HG02840 (cell line): Measurements from ENCODE around the gene BNIP2.
"Not testable (repeated sequence)": the region's sequence is repeated elsewhere in the genome, so short reads cannot be mapped to it uniquely, and the experiment has no call there.

Experiments used
- ATAC-seq: cut with Tn5 transposase; IDR thresholded peaks from one replicate; pipeline ENCODE4 v1.9.1; 2021; ENCODE audit warnings: mild to moderate bottlenecking, moderate library complexity, moderate number of reproducible peaks; ENCODE audit not compliant: unreplicated experiment, low FRiP score

Gene BNIP2

GRCh38 chr15:59688782-59689625 lies at the start of gene BNIP2:
Gene BNIP2, minus strand, starts transcription at chr15:59689320. Its CDS starts 6,863 bp downstream, at chr15:59682457.
- peak; percentile 77 for ATAC-seq

GRCh38 chr15:59738676-59739075 lies 49.6 kb upstream of the BNIP2 start:
- no peak for ATAC-seq

- ATAC-seq: no peak
These were observed 47.1 kb upstream of the BNIP2 start for GRCh38 chr15:59736181-59736580.

- ATAC-seq: no peak
These were observed 36.0 kb upstream of the BNIP2 start for GRCh38 chr15:59725151-59725486.

GRCh38 chr15:59723687-59724346 lies 34.7 kb upstream of the BNIP2 start:
- ATAC-seq: no peak

GRCh38 chr15:59722476-59722875 lies 33.4 kb upstream of the BNIP2 start:
- no peak for ATAC-seq

GRCh38 chr15:59722037-59722436 lies 32.9 kb upstream of the BNIP2 start:
- ATAC-seq: no peak

- no peak for ATAC-seq
These were observed 32.3 kb upstream of the BNIP2 start for GRCh38 chr15:59721411-59721810.

GRCh38 chr15:59713177-59713576 lies 24.1 kb upstream of the BNIP2 start:
- ATAC-seq: no peak

- ATAC-seq: no peak
These were observed 22.5 kb upstream of the BNIP2 start for GRCh38 chr15:59711451-59712243.

GRCh38 chr15:59707619-59708018 lies 18.5 kb upstream of the BNIP2 start:
- ATAC-seq: no peak

- ATAC-seq: no peak
These were observed 15.1 kb upstream of the BNIP2 start for GRCh38 chr15:59703979-59704796.

- ATAC-seq: no peak
These were observed 13.2 kb upstream of the BNIP2 start for GRCh38 chr15:59702351-59702750.

- no peak for ATAC-seq
These were observed 12.8 kb upstream of the BNIP2 start for GRCh38 chr15:59701880-59702279.

- no peak for ATAC-seq
These were observed 10.8 kb upstream of the BNIP2 start for GRCh38 chr15:59699810-59700431.

GRCh38 chr15:59698065-59698464 lies 8.9 kb upstream of the BNIP2 start:
- not testable (repeated sequence) for ATAC-seq

GRCh38 chr15:59696332-59696731 lies 7.2 kb upstream of the BNIP2 start:
- ATAC-seq: no peak

- ATAC-seq: no peak
These were observed 5.7 kb upstream of the BNIP2 start for GRCh38 chr15:59694779-59695178.

GRCh38 chr15:59691194-59691805 lies 2.2 kb upstream of the BNIP2 start:
- ATAC-seq: no peak
